Body of pancreas (tissue), 4 donors: ENCODE results near the gene MAJIN.

Experiments used
- POLR2A ChIP-seq, 3 donors: fragments of 450-650 bp; IDR thresholded peaks; one replicate each; pipeline ENCODE4 v1.6.1; 2016; ENCODE audit warnings: antibody characterized with exemption in 3 of 3, mild to moderate bottlenecking in 2 of 3
- TF ChIP-seq, protein P1 (sequence below), 7 experiments: fragments of 450-650 bp in 4 of 7; fragments of 200-600 bp in 3 of 7; sonication (generic) in 3 of 7; IDR thresholded peaks; one replicate each; pipeline ENCODE4 v1.5.1; 2016 to 2019; ENCODE audit warnings: antibody characterized with exemption in 7 of 7

DNA sequence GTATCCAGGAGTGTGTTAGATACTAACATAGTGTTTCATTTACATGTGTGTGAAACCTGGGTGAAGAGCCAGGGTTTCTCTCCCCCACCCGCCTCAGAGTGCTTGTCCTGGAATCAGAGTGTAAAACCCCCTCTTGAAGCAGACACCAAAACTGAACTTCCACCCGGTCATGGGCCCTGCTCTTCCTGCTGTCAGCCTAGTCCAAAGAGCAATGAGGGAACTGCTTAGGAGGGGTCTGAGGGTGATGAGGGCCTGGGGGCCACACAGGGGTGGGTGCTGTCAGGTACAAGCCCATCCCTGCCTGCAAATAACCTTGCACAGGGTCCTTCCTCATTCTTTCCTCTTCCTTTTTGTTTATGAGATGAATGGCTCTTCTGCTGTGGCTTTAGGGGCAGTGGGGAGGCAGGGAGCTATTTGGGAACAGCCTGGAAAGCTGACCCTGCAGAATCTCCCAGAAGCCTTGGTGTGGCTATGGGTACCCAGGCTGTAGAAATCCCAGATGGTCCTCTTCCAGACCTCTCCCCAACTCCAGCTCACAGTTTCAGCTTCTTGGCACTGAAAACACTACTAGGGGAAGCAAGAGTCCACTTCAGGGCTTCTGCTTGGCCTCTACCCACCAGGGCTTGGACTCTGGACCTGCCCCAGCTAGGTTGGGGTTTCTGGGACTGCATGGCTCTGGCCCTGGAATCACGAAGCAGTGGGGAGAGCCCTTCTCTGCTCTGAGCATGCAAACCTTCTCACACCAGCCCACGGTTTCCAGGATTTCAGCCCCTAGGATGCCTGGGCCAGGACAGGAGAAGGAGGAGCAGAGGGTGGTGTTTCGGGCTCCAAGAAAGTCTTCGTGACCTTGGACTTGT is 16.3 kb upstream of the MAJIN start:
- TF ChIP-seq, protein P1, sequence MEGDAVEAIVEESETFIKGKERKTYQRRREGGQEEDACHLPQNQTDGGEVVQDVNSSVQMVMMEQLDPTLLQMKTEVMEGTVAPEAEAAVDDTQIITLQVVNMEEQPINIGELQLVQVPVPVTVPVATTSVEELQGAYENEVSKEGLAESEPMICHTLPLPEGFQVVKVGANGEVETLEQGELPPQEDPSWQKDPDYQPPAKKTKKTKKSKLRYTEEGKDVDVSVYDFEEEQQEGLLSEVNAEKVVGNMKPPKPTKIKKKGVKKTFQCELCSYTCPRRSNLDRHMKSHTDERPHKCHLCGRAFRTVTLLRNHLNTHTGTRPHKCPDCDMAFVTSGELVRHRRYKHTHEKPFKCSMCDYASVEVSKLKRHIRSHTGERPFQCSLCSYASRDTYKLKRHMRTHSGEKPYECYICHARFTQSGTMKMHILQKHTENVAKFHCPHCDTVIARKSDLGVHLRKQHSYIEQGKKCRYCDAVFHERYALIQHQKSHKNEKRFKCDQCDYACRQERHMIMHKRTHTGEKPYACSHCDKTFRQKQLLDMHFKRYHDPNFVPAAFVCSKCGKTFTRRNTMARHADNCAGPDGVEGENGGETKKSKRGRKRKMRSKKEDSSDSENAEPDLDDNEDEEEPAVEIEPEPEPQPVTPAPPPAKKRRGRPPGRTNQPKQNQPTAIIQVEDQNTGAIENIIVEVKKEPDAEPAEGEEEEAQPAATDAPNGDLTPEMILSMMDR (IDR thresholded peaks at IDR 0.05), result no peak
- no peak for TF ChIP-seq POLR2A (IDR thresholded peaks at IDR 0.05)
